Trophoblast cell (in vitro differentiated cells and primary cell): Measurements from ENCODE around the gene ABCA3. TPM values are rescaled to one million over a fixed set of nuclear protein-coding genes. Genes with fewer than 3 reads are reported as not detected.

Source experiments
- DNase-seq, 2 donors: peaks; one replicate each; pipeline ENCODE4 v3.0.0-alpha.2; 2016
- H2AFZ ChIP-seq: 2 replicates; pipeline ENCODE4 v1.6.1; 2013; ENCODE audit warnings: low read length, moderate library complexity, mild to moderate bottlenecking; ENCODE audit not compliant: insufficient read depth, poor library complexity
- H2AK5ac ChIP-seq: 2 replicates; pipeline ENCODE4 v1.6.1; 2013; ENCODE audit warnings: mild to moderate bottlenecking, low read length
- H2BK120ac ChIP-seq: 2 replicates; pipeline ENCODE4 v1.6.1; 2013; ENCODE audit warnings: low read length, mild to moderate bottlenecking, moderate library complexity; ENCODE audit not compliant: insufficient read depth, poor library complexity
- H2BK12ac ChIP-seq: 2 replicates; pipeline ENCODE4 v1.6.1; 2013; ENCODE audit warnings: mild to moderate bottlenecking, low read length, moderate library complexity
- H2BK5ac ChIP-seq: 2 replicates; pipeline ENCODE4 v1.6.1; 2013; ENCODE audit warnings: low read length, low read depth, moderate library complexity, mild to moderate bottlenecking; ENCODE audit not compliant: poor library complexity
- H3K14ac ChIP-seq: 2 replicates; pipeline ENCODE4 v1.6.1; 2013; ENCODE audit warnings: mild to moderate bottlenecking, low read length
- H3K18ac ChIP-seq: 2 replicates; pipeline ENCODE4 v1.6.1; 2013; ENCODE audit warnings: mild to moderate bottlenecking, low read length
- H3K23ac ChIP-seq: 2 replicates; pipeline ENCODE4 v1.6.1; 2013; ENCODE audit warnings: low read length
- H3K27ac ChIP-seq: 2 replicates; pipeline ENCODE4 v1.5.1; 2013; ENCODE audit warnings: low read depth, mild to moderate bottlenecking, inconsistent platforms, low read length, moderate library complexity
- H3K27me3 ChIP-seq: 2 replicates; pipeline ENCODE4 v1.6.1; 2013; ENCODE audit warnings: inconsistent platforms, mild to moderate bottlenecking, low read length, moderate library complexity; ENCODE audit not compliant: insufficient read depth
- H3K36me3 ChIP-seq, 2 experiments: 1 replicate in 1 of 2; 2 replicates in 1 of 2; pipeline ENCODE4 v1.6.1; 2013; ENCODE audit warnings: low read length in 2 of 2, mild to moderate bottlenecking in 2 of 2, moderate library complexity in 1 of 2; ENCODE audit not compliant: insufficient read depth in 2 of 2, control insufficient read depth in 1 of 2
- H3K4ac ChIP-seq: 2 replicates; pipeline ENCODE4 v1.6.1; 2013; ENCODE audit warnings: low read depth, mild to moderate bottlenecking, low read length, moderate library complexity
- H3K4me1 ChIP-seq, 2 experiments: 1 replicate in 1 of 2; 2 replicates in 1 of 2; pipeline ENCODE4 v1.6.1; 2013; ENCODE audit warnings: low read length in 2 of 2, mild to moderate bottlenecking in 2 of 2, moderate library complexity in 1 of 2; ENCODE audit not compliant: insufficient read depth in 2 of 2, control insufficient read depth in 1 of 2
- H3K4me2 ChIP-seq: 2 replicates; pipeline ENCODE4 v1.6.1; 2013; ENCODE audit warnings: inconsistent platforms, mild to moderate bottlenecking, low read length, moderate library complexity
- H3K4me3 ChIP-seq: 2 replicates; pipeline ENCODE4 v1.5.1; 2013; ENCODE audit warnings: mild to moderate bottlenecking, low read depth, low read length, inconsistent platforms
- H3K79me1 ChIP-seq: one replicate; pipeline ENCODE4 v1.6.1; 2013; ENCODE audit warnings: low read length
- H3K79me2 ChIP-seq: 2 replicates; pipeline ENCODE4 v1.6.1; 2013; ENCODE audit warnings: low read length, mild to moderate bottlenecking; ENCODE audit not compliant: control insufficient read depth, insufficient read depth, poor library complexity
- H3K9ac ChIP-seq: 2 replicates; pipeline ENCODE4 v1.6.1; 2013; ENCODE audit warnings: mild to moderate bottlenecking, low read length
- H3K9me3 ChIP-seq: 2 replicates; pipeline ENCODE4 v1.6.1; 2013; ENCODE audit warnings: low read depth, mild to moderate bottlenecking, control low read depth, inconsistent platforms, low read length; ENCODE audit not compliant: insufficient read depth
- H4K12ac ChIP-seq: 2 replicates; pipeline ENCODE4 v1.6.1; 2013; ENCODE audit warnings: low read depth, mild to moderate bottlenecking, low read length, moderate library complexity
- H4K8ac ChIP-seq: 2 replicates; pipeline ENCODE4 v1.6.1; 2013; ENCODE audit warnings: low read depth, mild to moderate bottlenecking, low read length, moderate library complexity
- H4K91ac ChIP-seq: one replicate; pipeline ENCODE4 v1.6.1; 2013; ENCODE audit warnings: low read depth, mild to moderate bottlenecking, low read length, moderate library complexity
- WGBS: extraction: QIAGEN DNeasy Blood & Tissue Kit; methylation state at CpG from one replicate; pipeline ENCODE4 v1.1.7; 2013; ENCODE audit warnings: missing lambda C conversion rate; ENCODE audit not compliant: insufficient read length, insufficient coverage; ENCODE audit errors: extremely low coverage; 5-methylcytosine and 5-hydroxymethylcytosine counted together
- polyA plus RNA-seq: library from polyadenylated mRNA; stranded (reverse); fragments of 200-250 nt; gene quantifications from 2 replicates; pipeline ENCODE4 v1.2.3, GENCODE V29; 2013

The ABCA3 gene
- 1.1 TPM in 2 replicates for polyA plus RNA-seq

DNA sequence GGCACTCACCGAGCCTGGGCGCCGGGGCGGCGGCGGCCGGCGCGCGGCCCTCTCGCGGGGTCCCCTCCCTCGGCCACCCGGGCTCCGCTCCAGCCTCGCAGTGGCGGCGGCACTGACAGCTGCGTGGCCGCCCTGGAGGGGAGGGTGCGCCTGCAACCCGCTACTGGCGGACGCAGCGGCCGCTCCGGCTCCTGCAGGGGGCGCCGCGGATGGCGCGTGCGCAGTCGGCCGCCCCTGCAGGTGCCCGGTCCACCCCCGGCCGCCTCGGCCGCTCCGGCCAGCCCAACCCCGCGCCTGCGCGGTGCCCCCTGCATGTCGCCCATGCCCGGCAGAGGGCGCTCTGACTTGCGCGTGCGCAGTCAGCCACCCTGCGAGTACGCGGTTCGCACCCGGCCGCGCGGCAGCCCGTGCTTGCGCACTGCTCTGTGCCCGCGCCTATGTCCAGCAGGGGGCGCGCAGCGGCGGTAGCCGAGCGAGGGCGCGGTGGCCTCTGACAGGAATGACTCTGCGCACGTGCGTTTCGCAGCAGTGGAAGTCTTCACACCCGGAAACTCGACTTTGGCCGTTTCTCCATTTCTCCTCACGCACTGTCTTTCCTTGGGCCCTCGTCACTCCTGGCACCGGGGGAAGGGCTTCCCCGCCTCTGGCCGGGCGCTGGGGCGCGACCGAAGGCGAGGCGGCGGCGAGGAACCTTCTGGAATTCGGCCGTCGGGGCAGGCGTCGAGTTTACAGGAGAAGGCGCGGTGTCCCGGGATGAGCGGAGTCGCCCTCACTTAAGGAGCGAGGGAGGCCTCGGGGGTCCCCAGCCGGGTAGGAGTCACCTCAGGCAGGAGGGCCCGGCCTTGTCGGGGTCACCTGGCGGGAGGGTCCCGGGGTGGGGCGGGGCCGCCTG is at the start of gene ABCA3:
TSS of gene ABCA3 (minus strand) at position 165 of the 892 bp plus-strand sequence. CDS start 14,262 bp downstream, outside the sequence.
- no peaks in the 10 kb centered on the region for H3K79me2 ChIP-seq
- H3K27me3 ChIP-seq, result peaks cover 20% of the 10 kb centered on the region
- H2BK12ac ChIP-seq, result no peak within 1 kb of the TSS
- H4K8ac ChIP-seq, result peak within 1 kb of the TSS; percentile 31
- H4K91ac ChIP-seq, result no peak within 1 kb of the TSS
- peak within 1 kb of the TSS; percentile 71 for H2AFZ ChIP-seq
- H3K14ac ChIP-seq, result no peak within 1 kb of the TSS
- H2AK5ac ChIP-seq, result no peak within 1 kb of the TSS
- no peak within 1 kb of the TSS for H2BK120ac ChIP-seq
- H3K9ac ChIP-seq, result no peak within 1 kb of the TSS
- no peak within 1 kb of the TSS for H3K27ac ChIP-seq
- H3K4me2 ChIP-seq, result peak within 1 kb of the TSS; percentile 92
- peaks cover 3% of the 10 kb centered on the region for H3K9me3 ChIP-seq
- no peak within 1 kb of the TSS for H3K23ac ChIP-seq
- peak within 1 kb of the TSS; percentile 66 for H3K4me3 ChIP-seq
- H3K79me1 ChIP-seq, result no peaks in the 10 kb centered on the region
- WGBS, result no CpG with 5 or more reads among the region's 110 CpGs
- peak within 1 kb of the TSS; percentile 26 for H3K18ac ChIP-seq
- DNase-seq, result peak; percentile 92 to 98
- no peak within 1 kb of the TSS for H3K4ac ChIP-seq
- peaks cover 5 to 9% of the 10 kb centered on the region in 2 experiments for H3K4me1 ChIP-seq
- H3K36me3 ChIP-seq, result no peaks in the 10 kb centered on the region
- no peak within 1 kb of the TSS for H2BK5ac ChIP-seq
- H4K12ac ChIP-seq, result peak within 1 kb of the TSS; percentile 31

DNA sequence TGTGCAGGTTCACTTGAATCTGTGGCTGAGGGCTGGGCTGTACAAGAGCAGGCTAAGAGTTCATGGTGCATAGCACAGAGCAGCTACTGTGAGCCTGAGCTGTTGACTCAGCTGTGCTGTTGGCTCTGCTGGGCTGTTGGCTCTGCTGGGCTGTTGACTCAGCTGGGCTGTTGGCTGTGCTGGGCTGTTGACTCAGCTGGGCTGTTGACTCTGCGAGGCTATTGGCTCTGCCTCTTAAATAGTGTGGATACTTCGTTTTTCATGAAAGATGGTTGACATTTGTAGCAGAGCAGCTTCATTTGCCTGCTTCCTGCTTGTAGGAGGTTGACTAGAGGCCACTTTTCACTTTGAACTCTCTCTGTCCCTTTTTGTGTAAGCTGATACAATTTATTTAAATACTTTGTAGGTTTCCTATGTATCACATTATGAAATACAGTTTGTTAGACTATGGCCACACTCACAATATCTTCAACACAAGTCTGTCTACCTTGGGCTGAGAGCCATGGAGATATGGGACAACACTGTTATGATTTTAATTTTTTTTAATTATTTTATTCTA is 48.4 kb upstream of the ABCA3 start:
- Histone ChIP-seq H3K14ac (no peak overlapping the region), H4K91ac (no peak overlapping the region), H2BK120ac (no peak overlapping the region), H3K79me1 (no peaks in the 10 kb centered on the region), H3K23ac (no peak overlapping the region), H4K8ac (no peak overlapping the region), H3K27me3 (no peaks in the 10 kb centered on the region), H2AFZ (no peak overlapping the region), H3K4me1 (no peaks in the 10 kb centered on the region), H3K9ac (no peak overlapping the region), H3K79me2 (no peaks in the 10 kb centered on the region), H3K36me3 (no peaks in the 10 kb centered on the region), H3K9me3 (peaks cover 4% of the 10 kb centered on the region), H2AK5ac (no peak overlapping the region), H3K4me2 (no peak overlapping the region), H3K4ac (no peak overlapping the region), H3K27ac (no peak overlapping the region), H2BK12ac (no peak overlapping the region), H2BK5ac (no peak overlapping the region), H3K4me3 (no peak overlapping the region), H3K18ac (no peak overlapping the region), H4K12ac (no peak overlapping the region)
- peak; percentile 30 to 54 for DNase-seq
- no CpG with 5 or more reads among the region's 2 CpGs for WGBS

DNA sequence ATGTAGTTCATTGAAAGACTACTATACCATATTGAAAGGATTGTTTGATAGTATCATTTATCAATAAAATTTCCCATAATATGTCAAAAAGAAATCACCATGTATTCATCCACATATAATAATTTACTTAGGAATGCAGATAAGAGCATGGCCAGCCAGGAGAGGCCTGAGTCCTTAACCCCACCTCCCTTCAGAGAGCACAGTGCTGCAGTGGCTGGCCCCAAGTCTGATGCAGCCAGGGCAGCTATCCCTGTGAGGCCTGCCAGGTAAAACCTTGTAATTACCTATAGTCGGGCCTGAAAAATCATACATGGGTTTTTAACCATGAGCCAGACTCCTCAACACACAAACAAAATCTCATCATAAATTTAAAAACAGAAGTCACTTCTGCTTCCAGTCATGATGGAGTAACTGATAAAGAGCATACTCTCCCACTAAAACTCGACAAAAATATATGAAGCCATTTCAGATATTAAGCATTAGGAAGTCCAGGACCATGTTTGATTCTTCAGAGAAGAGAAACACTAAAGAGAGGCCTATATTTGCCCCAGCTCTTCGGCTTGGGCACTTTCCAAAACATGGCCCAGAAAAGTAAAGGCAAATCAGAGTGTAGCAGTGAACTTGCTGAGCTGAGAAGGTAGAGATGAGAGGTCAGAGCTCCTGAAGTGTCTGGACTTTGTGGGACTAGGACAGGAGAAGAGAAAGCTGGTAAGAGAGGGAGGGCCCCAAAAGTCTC is 47.8 kb upstream of the ABCA3 start:
- H3K27me3 ChIP-seq, result no peaks in the 10 kb centered on the region
- no peak overlapping the region for H3K4me3 ChIP-seq
- no peak overlapping the region for H4K12ac ChIP-seq
- H4K91ac ChIP-seq, result no peak overlapping the region
- H2BK120ac ChIP-seq, result no peak overlapping the region
- H3K9ac ChIP-seq, result no peak overlapping the region
- no peaks in the 10 kb centered on the region for H3K4me1 ChIP-seq
- no peak overlapping the region for H2AK5ac ChIP-seq
- no peak overlapping the region for H3K18ac ChIP-seq
- no CpG with 5 or more reads among the region's 3 CpGs for WGBS
- no peak overlapping the region for H3K23ac ChIP-seq
- no peak for DNase-seq
- no peaks in the 10 kb centered on the region for H3K79me1 ChIP-seq
- H3K14ac ChIP-seq, result no peak overlapping the region
- H2BK5ac ChIP-seq, result no peak overlapping the region
- H3K4me2 ChIP-seq, result no peak overlapping the region
- H2BK12ac ChIP-seq, result no peak overlapping the region
- no peak overlapping the region for H4K8ac ChIP-seq
- H2AFZ ChIP-seq, result no peak overlapping the region
- no peak overlapping the region for H3K27ac ChIP-seq
- H3K4ac ChIP-seq, result no peak overlapping the region
- H3K36me3 ChIP-seq, result no peaks in the 10 kb centered on the region
- no peaks in the 10 kb centered on the region for H3K79me2 ChIP-seq
- H3K9me3 ChIP-seq, result peaks cover 4% of the 10 kb centered on the region

DNA sequence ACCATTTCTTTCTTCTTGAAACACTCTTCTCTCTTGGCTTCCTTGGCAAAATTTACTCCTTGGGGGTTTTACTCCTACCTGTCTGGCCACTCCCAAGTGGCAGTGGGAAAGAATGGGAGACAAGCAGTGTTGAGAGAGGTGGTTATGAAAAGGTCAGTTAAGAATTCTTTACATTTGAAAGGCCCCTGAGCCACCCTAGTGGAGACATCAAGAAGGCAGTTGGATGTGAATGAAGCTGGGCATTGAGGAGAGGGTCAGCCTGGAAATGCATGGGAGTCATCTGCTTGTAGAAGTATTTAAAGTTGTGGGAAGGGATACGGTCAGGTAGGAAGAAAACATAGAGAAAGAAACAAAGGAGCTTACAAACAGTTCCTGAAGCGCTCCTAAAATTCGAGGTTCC is 46.5 kb upstream of the ABCA3 start:
- Histone ChIP-seq H3K18ac (no peak overlapping the region), H3K79me2 (no peaks in the 10 kb centered on the region), H3K27me3 (no peaks in the 10 kb centered on the region), H2BK120ac (no peak overlapping the region), H4K91ac (no peak overlapping the region), H3K9me3 (peaks cover 4% of the 10 kb centered on the region), H3K79me1 (no peaks in the 10 kb centered on the region), H2AFZ (no peak overlapping the region), H3K23ac (no peak overlapping the region), H4K8ac (no peak overlapping the region), H2BK12ac (no peak overlapping the region), H3K4ac (no peak overlapping the region), H3K14ac (no peak overlapping the region), H3K36me3 (no peaks in the 10 kb centered on the region), H3K4me2 (no peak overlapping the region), H3K4me1 (no peaks in the 10 kb centered on the region), H3K4me3 (no peak overlapping the region), H2BK5ac (no peak overlapping the region), H2AK5ac (no peak overlapping the region), H3K9ac (no peak overlapping the region), H3K27ac (no peak overlapping the region), H4K12ac (no peak overlapping the region)
- no CpG with 5 or more reads among the region's 3 CpGs for WGBS
- DNase-seq, result no peak
